C1 segment of cervical spinal cord (tissue), 14 donors: ENCODE measurements around the gene CTF1.

ENCODE experiments used
- DNase-seq, 14 donors: peaks; one replicate each; lab custom pipeline; 2025; lab: John Stamatoyannopoulos, UW

Gene CTF1

GRCh38 chr16:30907064-30907463 is 10.7 kb downstream of the CTF1 start:
- no peak for DNase-seq

- no peak for DNase-seq
These were observed 14.1 kb downstream of the CTF1 start for GRCh38 chr16:30910427-30911029.

GRCh38 chr16:30912794-30913412 is 16.5 kb downstream of the CTF1 start:
- DNase-seq: no peak

- no peak for DNase-seq
These were observed 18.4 kb downstream of the CTF1 start for GRCh38 chr16:30914830-30915229.

GRCh38 chr16:30918614-30919013 is 22.2 kb downstream of the CTF1 start:
- DNase-seq: no peak

- no peak for DNase-seq
These were observed 24.5 kb downstream of the CTF1 start for GRCh38 chr16:30920891-30921290.

GRCh38 chr16:30921459-30921747 is 25.0 kb downstream of the CTF1 start:
- no peak for DNase-seq

GRCh38 chr16:30921748-30922419 is 25.5 kb downstream of the CTF1 start:
- DNase-seq: peak; percentile 28 to 84 (median 68)

GRCh38 chr16:30922420-30922959 is 26.1 kb downstream of the CTF1 start:
- DNase-seq: peak; percentile 96 to 100 (median 100)

GRCh38 chr16:30922960-30923535 is 26.6 kb downstream of the CTF1 start:
- peak; percentile 94 to 100 (median 99) for DNase-seq

- no peak for DNase-seq
These were observed 27.2 kb downstream of the CTF1 start, which contains the start of gene FBXL19 for GRCh38 chr16:30923554-30924075. Gene FBXL19, plus strand, starts transcription at chr16:30923572. Its CDS starts 2,183 bp downstream, at chr16:30925755.

GRCh38 chr16:30924076-30924912 is 27.9 kb downstream of the CTF1 start:
- peak in 1 of 14 donors; percentile 11 for DNase-seq

GRCh38 chr16:30924913-30925631 is 28.7 kb downstream of the CTF1 start:
- DNase-seq: peak in 1 of 14 donors; percentile 14

- no peak for DNase-seq
These were observed 29.2 kb downstream of the CTF1 start for GRCh38 chr16:30925632-30925987.

- DNase-seq: no peak
These were observed 29.8 kb downstream of the CTF1 start for GRCh38 chr16:30925995-30926811.

GRCh38 chr16:30926937-30927788 is 30.7 kb downstream of the CTF1 start:
- no peak for DNase-seq

GRCh38 chr16:30927789-30928378 is 31.5 kb downstream of the CTF1 start:
- peak in 11 of 14 donors; percentile 12 to 97 (median 52) for DNase-seq

- no peak for DNase-seq
These were observed 32.0 kb downstream of the CTF1 start for GRCh38 chr16:30928390-30928789.
